ENCODE data around the gene RBM11.

RBM11 gene

GRCh38 chr21:14262039-14262438, 46.1 kb downstream of the RBM11 start:
- H3K27me3 ChIP-seq, result no peaks in the 10 kb centered on the region
- H3K9me3 ChIP-seq, result no peaks in the 10 kb centered on the region
- no peak for DNase-seq
- no peaks in the 10 kb centered on the region for H3K4me1 ChIP-seq
- H3K36me3 ChIP-seq, result no peaks in the 10 kb centered on the region
- no peak for TF ChIP-seq CTCF (IDR thresholded peaks at IDR 0.05; ENCODE audit: low read depth, low read length)
- H3K4me3 ChIP-seq (ENCODE audit: low read depth, low read length), result no peak overlapping the region

GRCh38 chr21:14263879-14264278, 47.9 kb downstream of the RBM11 start:
- DNase-seq, result no peak

GRCh38 chr21:14265023-14265422, 49.1 kb downstream of the RBM11 start:
- TF ChIP-seq CTCF (IDR thresholded peaks at IDR 0.05; ENCODE audit: low read depth, low read length), result no peak
- DNase-seq, result no peak
- Histone ChIP-seq H3K27me3 (no peaks in the 10 kb centered on the region), H3K4me1 (no peaks in the 10 kb centered on the region), H3K36me3 (no peaks in the 10 kb centered on the region), H3K9me3 (no peaks in the 10 kb centered on the region), H3K4me3 (ENCODE audit: low read depth, low read length) (no peak overlapping the region)

More at GRCh38 chr21:14263879-14264278, 47.9 kb downstream of the RBM11 start:
- Histone ChIP-seq H3K36me3 (no peaks in the 10 kb centered on the region), H3K27me3 (no peaks in the 10 kb centered on the region), H3K9me3 (no peaks in the 10 kb centered on the region), H3K4me3 (ENCODE audit: low read depth, low read length) (no peak overlapping the region), H3K4me1 (no peaks in the 10 kb centered on the region)
- TF ChIP-seq CTCF (IDR thresholded peaks at IDR 0.05; ENCODE audit: low read depth, low read length), result no peak

GRCh38 chr21:14267076-14267475, 51.1 kb downstream of the RBM11 start:
- Histone ChIP-seq H3K4me1 (no peaks in the 10 kb centered on the region), H3K36me3 (no peaks in the 10 kb centered on the region), H3K27me3 (no peaks in the 10 kb centered on the region), H3K9me3 (no peaks in the 10 kb centered on the region), H3K4me3 (ENCODE audit: low read depth, low read length) (no peak overlapping the region)
- no peak for TF ChIP-seq CTCF (IDR thresholded peaks at IDR 0.05; ENCODE audit: low read depth, low read length)
- DNase-seq, result no peak

GRCh38 chr21:14270631-14271030, 54.7 kb downstream of the RBM11 start:
- H3K27me3 ChIP-seq, result peaks cover 20% of the 10 kb centered on the region
- no peaks in the 10 kb centered on the region for H3K36me3 ChIP-seq
- H3K4me3 ChIP-seq (ENCODE audit: low read depth, low read length), result no peak overlapping the region
- DNase-seq, result no peak
- TF ChIP-seq CTCF (IDR thresholded peaks at IDR 0.05; ENCODE audit: low read depth, low read length), result no peak
- no peaks in the 10 kb centered on the region for H3K4me1 ChIP-seq
- H3K9me3 ChIP-seq, result no peaks in the 10 kb centered on the region

GRCh38 chr21:14271053-14271452, 55.1 kb downstream of the RBM11 start:
- Histone ChIP-seq H3K4me3 (ENCODE audit: low read depth, low read length) (no peak overlapping the region), H3K9me3 (no peaks in the 10 kb centered on the region), H3K27me3 (peaks cover 20% of the 10 kb centered on the region), H3K4me1 (no peaks in the 10 kb centered on the region), H3K36me3 (no peaks in the 10 kb centered on the region)
- TF ChIP-seq CTCF (IDR thresholded peaks at IDR 0.05; ENCODE audit: low read depth, low read length), result no peak
- no peak for DNase-seq
